HL-60 (cell line): ENCODE results near the gene MECR.

Source experiments
- CTCF ChIP-seq: IDR thresholded peaks from one replicate; pipeline ENCODE4 v1.5.1; 2011; ENCODE audit warnings: low read length, control low read depth, inconsistent platforms; ENCODE audit not compliant: insufficient read depth
- POLR2AphosphoS5 ChIP-seq: IDR thresholded peaks from 2 replicates; pipeline ENCODE4 v1.6.1; 2012; ENCODE audit warnings: low read depth

- TF ChIP-seq POLR2AphosphoS5 (no peak), CTCF (no peak)
Measured at GRCh38 chr1:29254346-29254745, 23.6 kb upstream of the MECR start.
